ENCODE results near the gene NEK11. TPM values are rescaled to one million over a fixed set of nuclear protein-coding genes. Genes with fewer than 3 reads are reported as not detected.

The NEK11 gene
- total RNA-seq, 1 donor from 2014 or later, result 7.1 TPM

DNA sequence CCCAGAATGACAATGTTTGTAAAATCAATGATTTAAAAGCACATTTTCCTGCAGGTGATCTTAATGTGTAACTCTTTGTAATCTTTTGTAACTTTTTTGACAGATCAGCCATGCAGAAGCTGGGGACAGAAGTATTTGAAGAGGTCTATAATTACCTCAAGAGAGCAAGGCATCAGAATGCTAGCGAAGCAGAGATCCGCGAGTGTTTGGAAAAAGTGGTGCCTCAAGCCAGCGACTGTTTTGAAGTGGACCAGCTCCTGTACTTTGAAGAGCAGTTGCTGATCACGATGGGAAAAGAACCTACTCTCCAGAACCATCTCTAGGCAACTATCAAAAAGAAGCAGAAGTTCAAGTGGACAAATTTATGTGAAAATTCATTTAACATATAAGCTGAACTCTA lies 322.8 kb downstream of the NEK11 start:
- Histone ChIP-seq H4K20me1 (ENCODE audit: insufficient read depth, low read length) (no peaks in the 10 kb centered on the region), H2AFZ (ENCODE audit: low read depth, low read length) (no peak overlapping the region), H3K79me2 (ENCODE audit: insufficient read depth, low read length) (no peaks in the 10 kb centered on the region), H3K9ac (ENCODE audit: low read length) (no peak overlapping the region), H3K4me1 (ENCODE audit: insufficient read depth, low read length) (peaks cover 12% of the 10 kb centered on the region), H3K4me2 (ENCODE audit: low read length) (peak overlapping the region; percentile 45), H3K27ac (ENCODE audit: low read depth, low read length) (peak overlapping the region; percentile 35), H3K27me3 (ENCODE audit: insufficient read depth, low read length) (no peaks in the 10 kb centered on the region), H3K4me3 (ENCODE audit: insufficient read depth, low read depth, low read length) (no peak overlapping the region), H3K36me3 (ENCODE audit: insufficient read depth, low read length) (no peaks in the 10 kb centered on the region), H3K9me3 (ENCODE audit: insufficient read depth, low read depth, low read length) (no peaks in the 10 kb centered on the region)
- FAIRE-seq, result no peak
- peaks cover 24% of the 10 kb centered on the region for H3K4me1 Mint-ChIP-seq (ENCODE audit: low read depth, unreplicated experiment)
- TF ChIP-seq EZH2 (IDR thresholded peaks at IDR 0.05; ENCODE audit: insufficient read depth, low read length), result no peak
- TF ChIP-seq, protein P1, sequence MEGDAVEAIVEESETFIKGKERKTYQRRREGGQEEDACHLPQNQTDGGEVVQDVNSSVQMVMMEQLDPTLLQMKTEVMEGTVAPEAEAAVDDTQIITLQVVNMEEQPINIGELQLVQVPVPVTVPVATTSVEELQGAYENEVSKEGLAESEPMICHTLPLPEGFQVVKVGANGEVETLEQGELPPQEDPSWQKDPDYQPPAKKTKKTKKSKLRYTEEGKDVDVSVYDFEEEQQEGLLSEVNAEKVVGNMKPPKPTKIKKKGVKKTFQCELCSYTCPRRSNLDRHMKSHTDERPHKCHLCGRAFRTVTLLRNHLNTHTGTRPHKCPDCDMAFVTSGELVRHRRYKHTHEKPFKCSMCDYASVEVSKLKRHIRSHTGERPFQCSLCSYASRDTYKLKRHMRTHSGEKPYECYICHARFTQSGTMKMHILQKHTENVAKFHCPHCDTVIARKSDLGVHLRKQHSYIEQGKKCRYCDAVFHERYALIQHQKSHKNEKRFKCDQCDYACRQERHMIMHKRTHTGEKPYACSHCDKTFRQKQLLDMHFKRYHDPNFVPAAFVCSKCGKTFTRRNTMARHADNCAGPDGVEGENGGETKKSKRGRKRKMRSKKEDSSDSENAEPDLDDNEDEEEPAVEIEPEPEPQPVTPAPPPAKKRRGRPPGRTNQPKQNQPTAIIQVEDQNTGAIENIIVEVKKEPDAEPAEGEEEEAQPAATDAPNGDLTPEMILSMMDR (IDR thresholded peaks at IDR 0.05; ENCODE audit: insufficient read depth, low read depth, low read length), result no peak
- no peaks in the 10 kb centered on the region for H3K9me3 Mint-ChIP-seq (ENCODE audit: unreplicated experiment)
- no peak overlapping the region for H3K27ac Mint-ChIP-seq (ENCODE audit: unreplicated experiment)
- no peak overlapping the region for H3K4me3 Mint-ChIP-seq (ENCODE audit: unreplicated experiment)
- no peaks in the 10 kb centered on the region for H3K36me3 Mint-ChIP-seq (ENCODE audit: low read depth, unreplicated experiment)
- H3K27me3 Mint-ChIP-seq (ENCODE audit: low read depth, unreplicated experiment), result no peaks in the 10 kb centered on the region
- no peak for DNase-seq (ENCODE audit: low read depth)

DNA sequence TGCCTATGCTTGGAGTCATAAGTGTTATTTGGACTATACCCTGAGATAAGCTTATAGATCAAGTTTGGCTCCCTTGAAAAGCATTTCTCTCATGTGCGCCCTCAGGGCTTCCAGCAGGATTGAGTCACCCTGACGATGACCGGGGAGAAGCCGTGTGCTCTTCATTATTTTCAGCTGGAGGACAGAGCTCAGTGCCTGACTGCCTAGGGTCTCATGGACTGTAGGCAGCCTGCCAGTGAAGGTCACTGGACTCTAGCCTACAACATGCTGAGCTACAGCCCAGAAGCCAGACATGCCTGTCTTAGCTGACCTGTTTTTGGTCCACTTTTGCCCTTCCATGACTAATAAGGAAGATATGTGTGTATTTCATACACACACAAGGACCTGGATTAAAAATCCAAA lies 323.3 kb downstream of the NEK11 start:
- no peaks in the 10 kb centered on the region for H3K27me3 Mint-ChIP-seq (ENCODE audit: low read depth, unreplicated experiment)
- H3K27ac Mint-ChIP-seq (ENCODE audit: unreplicated experiment), result peak overlapping the region; percentile 96
- no peaks in the 10 kb centered on the region for H3K9me3 Mint-ChIP-seq (ENCODE audit: unreplicated experiment)
- Histone ChIP-seq H3K4me3 (ENCODE audit: insufficient read depth, low read depth, low read length) (no peak overlapping the region), H3K9ac (ENCODE audit: low read length) (no peak overlapping the region), H3K27ac (ENCODE audit: low read depth, low read length) (peak overlapping the region; percentile 35), H3K4me2 (ENCODE audit: low read length) (peak overlapping the region; percentile 45), H2AFZ (ENCODE audit: low read depth, low read length) (peak overlapping the region; percentile 27), H3K27me3 (ENCODE audit: insufficient read depth, low read length) (no peaks in the 10 kb centered on the region), H3K9me3 (ENCODE audit: insufficient read depth, low read depth, low read length) (no peaks in the 10 kb centered on the region), H3K79me2 (ENCODE audit: insufficient read depth, low read length) (no peaks in the 10 kb centered on the region), H4K20me1 (ENCODE audit: insufficient read depth, low read length) (no peaks in the 10 kb centered on the region), H3K36me3 (ENCODE audit: insufficient read depth, low read length) (no peaks in the 10 kb centered on the region), H3K4me1 (ENCODE audit: insufficient read depth, low read length) (peaks cover 12% of the 10 kb centered on the region)
- no peaks in the 10 kb centered on the region for H3K36me3 Mint-ChIP-seq (ENCODE audit: low read depth, unreplicated experiment)
- H3K4me3 Mint-ChIP-seq (ENCODE audit: unreplicated experiment), result no peak overlapping the region
- FAIRE-seq (peak; percentile 88), DNase-seq (ENCODE audit: low read depth) (peak; percentile 73)
- H3K4me1 Mint-ChIP-seq (ENCODE audit: low read depth, unreplicated experiment), result peaks cover 24% of the 10 kb centered on the region
- no peak for TF ChIP-seq EZH2 (IDR thresholded peaks at IDR 0.05; ENCODE audit: insufficient read depth, low read length)
- TF ChIP-seq, protein P1 (IDR thresholded peaks at IDR 0.05; ENCODE audit: insufficient read depth, low read depth, low read length), result no peak

DNA sequence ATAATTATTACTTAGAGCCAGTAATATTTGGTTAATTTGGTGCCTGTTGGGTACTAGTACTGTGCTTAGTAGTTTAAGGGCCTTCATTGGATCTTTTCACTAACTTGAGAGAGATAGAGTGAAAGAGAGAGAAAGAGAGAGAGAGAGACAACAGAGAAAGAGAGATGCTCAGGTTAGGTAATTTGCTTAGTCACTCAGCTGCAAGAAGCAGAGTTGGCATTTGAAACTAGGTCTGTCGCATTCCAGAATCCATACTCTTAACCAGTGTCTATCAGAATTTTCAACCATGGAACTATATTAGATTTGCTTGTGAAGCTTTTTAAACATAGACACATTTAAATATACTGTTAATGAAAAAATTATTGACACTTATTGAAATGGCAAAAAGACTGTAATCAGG lies 323.8 kb downstream of the NEK11 start:
- no peaks in the 10 kb centered on the region for H3K79me2 ChIP-seq (ENCODE audit: insufficient read depth, low read length)
- H3K9me3 ChIP-seq (ENCODE audit: insufficient read depth, low read depth, low read length), result no peaks in the 10 kb centered on the region
- FAIRE-seq (no peak), DNase-seq (ENCODE audit: low read depth) (peak; percentile 43)
- Mint-ChIP-seq H3K9me3 (ENCODE audit: unreplicated experiment) (no peaks in the 10 kb centered on the region), H3K4me3 (ENCODE audit: unreplicated experiment) (peak overlapping the region; percentile 54), H3K27me3 (ENCODE audit: low read depth, unreplicated experiment) (no peaks in the 10 kb centered on the region), H3K27ac (ENCODE audit: unreplicated experiment) (peak overlapping the region; percentile 96), H3K4me1 (ENCODE audit: low read depth, unreplicated experiment) (peaks cover 24% of the 10 kb centered on the region), H3K36me3 (ENCODE audit: low read depth, unreplicated experiment) (no peaks in the 10 kb centered on the region)
- no peak for TF ChIP-seq EZH2 (IDR thresholded peaks at IDR 0.05; ENCODE audit: insufficient read depth, low read length)
- TF ChIP-seq, protein P1 (IDR thresholded peaks at IDR 0.05; ENCODE audit: insufficient read depth, low read depth, low read length), result no peak
- H3K36me3 ChIP-seq (ENCODE audit: insufficient read depth, low read length), result no peaks in the 10 kb centered on the region
- H3K27ac ChIP-seq (ENCODE audit: low read depth, low read length), result peak overlapping the region; percentile 35
- no peaks in the 10 kb centered on the region for H3K27me3 ChIP-seq (ENCODE audit: insufficient read depth, low read length)
- H4K20me1 ChIP-seq (ENCODE audit: insufficient read depth, low read length), result no peaks in the 10 kb centered on the region
- H3K4me1 ChIP-seq (ENCODE audit: insufficient read depth, low read length), result peaks cover 12% of the 10 kb centered on the region
- no peak overlapping the region for H3K9ac ChIP-seq (ENCODE audit: low read length)
- H2AFZ ChIP-seq (ENCODE audit: low read depth, low read length), result no peak overlapping the region
- no peak overlapping the region for H3K4me3 ChIP-seq (ENCODE audit: insufficient read depth, low read depth, low read length)
- H3K4me2 ChIP-seq (ENCODE audit: low read length), result no peak overlapping the region
